GM21786 (cell line): Measurements from ENCODE around the gene TTC31.

Experiments used
- ATAC-seq: cut with Tn5 transposase; IDR thresholded peaks from one replicate; pipeline ENCODE4 v1.9.1; 2021; ENCODE audit not compliant: unreplicated experiment

TTC31 gene

DNA sequence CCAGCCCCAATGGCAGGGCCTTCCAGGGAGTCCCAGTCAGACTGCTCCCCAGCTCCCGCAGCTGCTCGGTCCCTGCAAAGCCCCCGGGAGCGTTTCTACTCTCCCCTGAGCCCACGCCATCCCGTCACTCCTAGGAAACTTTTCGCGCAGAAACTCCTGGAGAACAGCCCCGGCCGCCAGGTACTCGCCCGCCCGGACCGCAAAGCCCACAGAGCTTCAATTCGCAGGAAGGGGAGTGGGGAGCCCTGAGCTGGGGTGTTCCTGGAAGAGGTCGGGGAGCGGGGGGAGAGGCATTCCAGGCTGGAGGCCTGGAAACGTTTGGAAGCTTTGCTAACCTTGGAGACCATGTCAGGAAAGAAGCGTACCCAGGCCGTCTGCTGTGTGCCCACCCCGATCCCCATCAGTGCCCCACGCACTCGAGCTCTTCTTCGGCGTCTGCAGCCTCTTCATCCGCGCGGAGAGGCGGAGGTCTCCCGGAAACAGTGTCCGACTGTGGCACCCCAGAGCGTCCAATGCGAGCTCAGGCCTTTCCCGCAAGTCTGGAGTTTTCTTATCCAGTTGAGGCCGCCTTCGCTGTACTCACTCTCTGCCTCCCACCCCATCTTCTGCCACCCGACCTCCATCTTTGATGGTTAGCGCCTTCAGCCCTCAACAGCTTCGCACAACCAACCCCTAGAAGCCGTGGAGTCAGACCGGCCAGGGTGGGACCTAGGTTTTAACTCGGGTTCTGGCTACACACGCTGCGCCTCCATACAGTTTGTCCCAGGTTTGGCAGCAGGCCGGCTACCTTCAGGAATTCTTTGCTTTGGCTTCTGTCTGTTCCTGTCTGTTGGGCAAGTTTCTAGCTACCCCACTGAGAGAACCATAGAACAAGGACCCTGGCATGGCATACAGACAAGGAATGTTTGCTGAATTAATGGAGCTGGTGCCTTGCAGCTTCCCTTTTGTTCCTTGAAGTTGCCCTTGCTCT, 20.9 kb downstream of the TTC31 start:
- no peak for ATAC-seq

DNA sequence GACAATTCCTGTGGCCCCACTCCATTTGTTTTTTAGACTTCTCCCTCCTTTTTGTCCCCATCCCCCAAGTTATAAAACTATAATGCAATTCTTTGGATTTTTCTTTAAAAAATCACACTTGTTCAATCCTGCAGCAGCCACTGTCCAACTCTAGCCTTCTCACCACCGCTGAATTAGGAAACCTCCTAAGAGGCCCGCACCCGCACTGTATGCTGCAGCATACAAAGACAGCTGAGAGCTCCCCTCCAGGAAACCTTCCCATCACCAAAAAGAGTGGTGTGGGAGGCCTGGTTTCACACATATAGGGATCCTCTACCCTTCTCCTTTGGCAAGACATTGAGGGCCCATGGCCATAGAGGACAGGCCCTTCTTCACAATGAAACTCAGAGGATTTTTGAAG, 21.7 kb downstream of the TTC31 start:
- ATAC-seq, result no peak

DNA sequence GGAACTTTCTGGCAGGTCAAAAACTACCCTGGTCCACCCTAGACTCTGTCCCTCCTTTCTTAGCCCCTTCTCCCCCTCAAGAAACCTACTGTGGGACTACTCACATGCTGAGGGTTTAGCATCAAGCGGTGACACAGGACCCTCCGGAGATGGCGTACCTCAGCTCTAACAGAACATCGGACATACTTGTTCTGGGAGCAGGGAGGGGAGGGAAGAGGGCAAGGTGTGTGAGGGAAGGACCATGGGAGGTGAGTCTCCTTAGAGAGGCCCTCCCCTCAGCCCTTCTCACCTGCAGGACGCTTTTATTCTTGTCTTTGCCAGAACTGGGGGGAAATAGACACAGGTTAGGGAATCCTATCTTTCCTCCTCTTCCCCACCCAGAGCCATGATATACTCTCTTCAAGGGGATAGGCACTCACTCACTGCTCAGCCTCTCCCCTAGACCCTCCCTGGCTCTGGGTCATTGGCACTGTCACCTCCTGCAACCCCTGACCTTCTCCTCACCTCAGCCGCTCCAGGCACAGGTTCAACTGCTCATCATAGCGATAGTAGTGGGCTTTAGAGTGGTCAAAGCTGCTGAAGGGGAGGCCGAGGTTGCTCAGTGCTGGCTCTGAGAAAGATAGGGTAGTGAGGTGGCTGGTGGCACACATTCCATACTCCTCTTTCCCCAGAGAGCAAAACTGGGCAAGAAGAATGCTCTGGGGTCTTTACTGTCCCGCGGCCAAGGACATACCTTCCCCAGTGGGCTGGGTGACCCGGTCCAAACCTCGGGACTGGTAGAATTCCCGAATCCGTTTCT, 22.8 kb downstream of the TTC31 start:
- no peak for ATAC-seq

DNA sequence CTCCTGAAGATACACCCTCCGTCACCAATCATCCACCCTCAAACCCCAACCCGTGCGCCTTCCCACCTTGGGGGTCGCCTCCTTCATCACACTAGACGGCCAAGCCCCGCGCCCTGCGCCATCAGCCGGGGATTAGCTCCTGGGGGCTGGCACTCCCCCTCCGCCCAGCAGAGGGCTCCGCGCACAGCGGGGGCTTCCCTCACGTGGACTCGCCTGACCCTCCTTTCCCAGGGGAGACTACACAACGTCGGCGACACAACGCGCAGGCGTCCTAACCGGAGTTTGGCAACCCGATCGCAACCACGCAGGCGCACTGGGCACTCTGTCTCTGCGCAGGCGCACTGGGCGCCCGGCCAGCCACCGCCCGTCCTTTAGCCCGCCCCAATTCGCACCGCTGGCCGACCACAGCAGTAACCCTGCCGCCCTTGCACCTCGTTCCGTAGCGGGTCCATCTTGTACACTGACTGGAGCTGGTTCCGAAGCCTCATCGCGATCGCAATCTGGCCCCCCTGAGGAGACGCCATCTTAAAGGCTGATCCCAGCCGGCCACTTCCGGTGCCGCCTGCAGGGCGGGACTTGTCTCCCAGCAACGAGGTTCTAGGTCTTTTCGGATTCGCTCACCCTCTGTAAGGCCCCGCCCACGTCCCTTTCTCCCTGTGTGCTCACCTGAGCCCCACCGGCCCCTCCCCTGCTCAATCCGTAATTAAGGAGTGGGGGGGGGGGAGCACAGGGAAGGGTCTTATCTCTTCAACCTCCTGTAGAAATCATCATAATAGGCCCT, 24.5 kb downstream of the TTC31 start, which contains the start of gene PCGF1:
TSS of gene PCGF1 (minus strand) at position 551 of the 781 bp plus-strand sequence. CDS start at position 524, 27 bp downstream.
- ATAC-seq, result peak; percentile 90

DNA sequence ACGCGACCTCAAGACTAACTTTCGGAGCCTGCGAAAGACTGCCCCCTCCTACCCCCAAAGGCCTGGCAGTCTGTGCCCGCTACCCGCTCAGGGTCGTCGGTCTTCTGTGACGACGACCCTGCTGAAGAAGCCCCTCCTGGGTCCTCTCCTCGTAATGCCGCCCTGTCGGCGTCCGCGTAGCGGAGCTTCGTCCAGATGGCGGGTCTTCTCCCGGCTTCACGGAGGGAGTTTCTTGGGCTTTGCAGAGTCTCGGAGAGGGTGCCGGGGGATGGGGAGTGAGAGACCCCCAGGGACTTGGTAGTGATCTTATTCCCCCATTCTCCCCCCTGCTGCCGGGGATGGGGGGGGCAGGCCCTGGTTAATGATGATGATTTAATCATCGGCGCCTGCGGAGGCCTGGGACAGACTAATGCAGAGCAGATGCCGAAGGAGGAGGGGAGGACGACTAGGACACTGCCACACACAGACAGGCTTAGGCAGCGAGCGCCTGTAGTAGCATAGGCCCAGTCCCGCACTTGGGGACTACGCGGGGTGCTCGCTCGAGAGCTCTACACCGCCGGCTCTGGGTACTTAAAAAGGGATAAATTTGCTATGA, 25.1 kb downstream of the TTC31 start:
- ATAC-seq, result peak; percentile 0

DNA sequence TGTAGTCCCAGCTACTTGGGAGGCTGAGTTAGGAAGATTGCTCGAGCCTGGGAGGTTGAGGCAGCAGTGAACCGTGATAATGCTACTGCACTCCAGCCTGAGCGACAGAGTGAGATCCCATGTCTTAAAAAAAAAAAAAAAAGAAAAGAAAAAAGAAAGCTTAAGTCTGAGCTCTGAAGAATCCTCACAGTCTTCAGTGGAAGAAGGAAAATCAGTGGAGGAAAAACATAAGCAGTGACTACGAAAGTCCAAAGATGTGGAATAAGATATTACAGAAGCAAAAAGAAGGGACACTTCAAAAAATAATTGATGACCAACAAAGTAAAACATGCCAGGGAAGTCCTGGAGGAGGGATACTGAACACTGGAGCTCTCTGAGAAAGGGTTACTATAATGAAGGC, 27.4 kb downstream of the TTC31 start:
- no peak for ATAC-seq

DNA sequence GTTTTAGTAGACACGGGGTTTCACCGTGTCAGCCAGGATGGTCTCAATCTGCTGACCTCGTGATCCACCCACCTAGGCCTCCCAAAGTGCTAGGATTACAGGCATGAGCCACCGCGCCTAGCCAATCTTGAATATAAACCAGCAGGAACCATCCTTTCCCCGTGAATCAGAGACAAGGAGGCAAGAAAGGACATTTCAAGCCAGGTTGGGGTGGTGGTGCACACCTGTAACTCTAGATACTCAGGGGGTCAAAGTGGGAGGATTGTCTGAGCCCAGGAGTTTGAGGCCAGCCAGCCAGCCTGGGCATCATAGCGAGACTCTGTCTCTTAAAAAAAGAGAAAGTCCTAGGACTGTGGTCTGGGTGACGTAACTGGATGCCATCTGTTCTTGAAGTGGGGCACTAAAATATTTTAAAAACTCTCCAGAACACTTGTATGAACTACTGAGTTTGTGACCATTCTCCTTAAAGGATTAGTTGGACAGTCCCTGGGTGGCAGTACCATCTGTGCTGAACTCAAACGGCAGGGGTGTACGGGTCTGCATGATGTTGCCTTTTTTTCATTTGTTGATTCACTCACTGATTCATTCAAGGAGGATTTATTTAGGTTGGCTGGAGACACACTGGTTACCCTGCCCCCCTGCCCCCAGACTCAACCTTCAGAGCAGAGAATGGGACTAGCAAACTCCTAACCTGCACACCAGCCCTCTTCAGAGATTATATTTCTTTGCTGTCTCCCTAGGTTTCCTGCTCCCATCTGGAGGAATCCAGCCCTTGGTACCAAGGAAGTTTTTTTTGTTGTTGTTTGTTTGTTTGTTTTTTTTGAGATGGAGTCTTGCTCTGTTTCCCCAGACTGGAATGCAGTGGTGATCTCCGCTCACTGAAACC, 28.5 kb downstream of the TTC31 start:
- ATAC-seq, result no peak

DNA sequence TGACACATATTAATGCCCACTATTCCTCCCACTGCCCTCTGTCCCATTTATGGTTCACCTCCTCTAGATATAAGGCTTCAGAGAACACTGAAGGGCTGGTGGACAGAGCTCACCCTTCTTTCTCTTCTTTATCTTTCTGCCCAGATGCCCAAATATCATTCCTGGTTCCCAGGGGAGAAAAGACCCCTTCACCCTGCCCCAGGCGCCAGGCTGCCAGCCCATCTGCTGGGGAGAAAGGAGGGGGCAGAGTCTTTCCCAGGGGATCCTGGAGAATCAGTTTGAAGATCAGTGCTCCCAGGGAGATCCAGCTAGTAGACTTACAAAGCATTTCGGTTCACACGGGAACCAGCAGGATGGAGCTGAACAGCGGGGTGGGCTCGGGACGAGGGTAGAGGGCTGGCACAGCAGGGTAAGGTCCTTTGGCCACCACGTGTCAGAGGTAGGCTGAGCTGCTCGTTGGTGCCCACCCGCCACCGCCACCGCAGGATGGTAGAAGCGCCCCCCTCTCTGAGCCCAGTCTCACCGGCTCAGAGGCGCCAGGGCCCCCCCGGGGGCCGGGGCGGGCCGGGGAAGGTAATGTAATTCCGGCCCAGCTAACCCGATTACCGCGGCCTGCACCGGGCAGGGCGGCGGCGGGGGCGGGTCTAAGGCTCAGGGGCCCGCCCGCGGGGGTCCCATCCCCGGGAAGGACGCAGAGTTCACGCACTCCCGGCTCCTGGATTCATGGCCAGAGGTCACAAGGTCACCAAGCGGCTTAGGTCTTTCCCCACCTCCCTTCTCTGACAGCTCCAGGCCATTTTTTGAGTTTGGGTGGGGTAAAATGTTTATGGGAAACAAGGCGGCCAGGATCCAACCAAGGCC, 30.1 kb downstream of the TTC31 start:
- ATAC-seq, result no peak

DNA sequence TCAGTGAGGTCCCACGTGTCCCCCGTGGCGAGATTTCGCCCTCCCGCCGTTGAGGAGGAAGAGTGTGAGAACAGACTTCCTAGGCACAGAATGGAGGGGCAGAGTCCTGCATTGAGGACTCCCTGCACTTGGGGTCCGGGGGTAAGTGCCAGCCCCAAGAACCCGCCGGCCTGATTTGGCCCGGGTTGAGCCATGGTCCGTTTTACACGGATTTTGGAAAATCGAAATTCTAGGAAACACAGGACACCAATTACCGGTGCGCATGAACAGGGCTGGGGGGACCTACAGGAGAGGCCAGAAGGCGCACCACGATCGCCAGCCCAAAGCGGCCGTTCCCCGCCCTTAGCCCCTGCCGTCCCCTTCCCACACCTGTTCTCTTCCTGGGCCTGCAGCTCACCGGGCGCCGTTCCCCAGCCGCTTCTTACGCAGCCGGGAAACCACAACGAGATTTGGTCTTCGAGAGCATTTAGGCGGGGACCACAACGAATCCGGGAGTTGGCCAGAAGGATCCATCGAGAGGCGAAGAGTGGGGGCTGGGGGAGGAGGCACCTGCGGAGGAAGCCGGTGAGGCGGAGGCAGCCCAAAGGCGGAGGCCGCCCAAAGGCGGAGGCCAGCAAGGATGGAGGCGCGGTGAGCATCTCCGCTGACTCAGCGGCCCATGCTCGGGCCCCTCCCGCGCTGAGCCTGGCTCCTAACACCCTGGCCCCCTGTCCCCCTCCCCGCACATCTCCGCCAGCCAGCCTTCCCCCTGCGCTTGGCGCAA, 30.9 kb downstream of the TTC31 start:
- no peak for ATAC-seq

DNA sequence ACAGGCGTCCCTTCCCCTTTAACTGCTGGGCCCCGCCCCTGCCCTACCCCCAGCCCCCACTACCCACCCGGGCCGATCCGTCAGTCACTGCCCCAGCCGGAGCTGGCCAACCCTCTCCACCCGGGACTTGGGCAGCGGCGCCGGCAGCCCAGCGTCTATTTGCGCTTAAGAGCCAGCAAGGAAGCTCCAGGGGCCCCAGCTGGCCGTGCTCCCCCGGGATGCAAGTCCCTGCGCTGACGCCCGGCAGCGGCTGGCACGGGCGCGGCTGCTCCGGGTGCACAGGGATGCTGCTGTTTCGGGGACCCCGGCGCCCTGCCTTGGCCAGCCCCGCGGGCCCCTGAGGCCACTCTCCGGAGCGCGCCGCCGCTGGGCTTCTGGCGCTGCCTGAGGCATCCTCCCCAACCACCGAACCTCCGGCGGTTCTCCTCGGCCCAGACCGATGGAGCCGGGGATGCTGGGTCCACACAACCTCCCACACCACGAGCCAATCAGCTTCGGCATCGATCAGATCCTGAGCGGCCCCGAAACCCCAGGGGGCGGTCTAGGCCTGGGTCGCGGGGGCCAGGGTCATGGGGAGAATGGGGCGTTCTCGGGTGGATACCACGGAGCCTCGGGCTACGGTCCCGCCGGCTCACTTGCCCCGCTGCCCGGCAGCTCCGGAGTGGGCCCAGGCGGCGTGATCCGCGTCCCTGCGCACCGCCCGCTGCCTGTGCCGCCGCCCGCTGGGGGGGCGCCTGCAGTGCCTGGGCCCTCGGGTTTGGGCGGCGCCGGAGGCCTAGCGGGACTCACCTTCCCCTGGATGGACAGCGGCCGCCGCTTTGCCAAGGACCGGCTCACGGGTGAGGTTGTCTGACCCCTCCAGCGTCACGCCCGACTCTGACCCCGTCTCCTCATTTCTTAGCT, 31.7 kb downstream of the TTC31 start, which contains the start of gene TLX2:
TSS of gene TLX2 (plus strand) at position 83 of the 903 bp plus-strand sequence. CDS start at position 440, 357 bp downstream.
- no peak for ATAC-seq

DNA sequence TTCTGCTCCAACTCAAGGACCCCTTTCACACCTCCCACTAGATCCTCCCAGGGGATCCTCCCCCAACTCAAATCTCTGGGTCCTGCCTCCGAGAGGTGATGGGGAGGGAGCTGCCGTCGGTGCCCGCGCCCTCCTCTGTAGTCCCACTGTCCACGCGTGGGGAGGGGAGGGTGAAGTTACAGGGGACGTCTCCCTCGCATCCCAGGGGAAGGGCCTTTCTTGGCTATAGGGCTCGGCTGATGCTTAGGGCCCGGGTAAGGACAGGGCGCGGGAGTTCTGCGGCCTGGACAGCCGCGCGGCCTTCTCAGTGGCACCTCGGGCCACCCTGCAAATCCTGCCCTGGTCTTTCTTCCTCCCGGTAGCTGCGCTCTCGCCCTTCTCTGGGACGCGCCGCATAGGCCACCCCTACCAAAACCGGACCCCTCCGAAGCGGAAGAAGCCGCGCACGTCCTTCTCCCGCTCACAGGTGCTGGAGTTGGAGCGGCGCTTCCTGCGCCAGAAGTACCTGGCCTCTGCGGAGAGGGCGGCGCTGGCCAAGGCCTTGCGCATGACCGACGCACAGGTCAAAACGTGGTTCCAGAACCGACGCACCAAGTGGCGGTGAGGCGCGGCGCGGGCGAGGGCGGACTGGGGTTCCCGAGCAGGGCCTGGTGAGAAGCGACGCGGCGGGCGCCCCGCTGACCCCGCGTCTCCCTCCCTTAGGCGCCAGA, 32.5 kb downstream of the TTC31 start:
- no peak for ATAC-seq

DNA sequence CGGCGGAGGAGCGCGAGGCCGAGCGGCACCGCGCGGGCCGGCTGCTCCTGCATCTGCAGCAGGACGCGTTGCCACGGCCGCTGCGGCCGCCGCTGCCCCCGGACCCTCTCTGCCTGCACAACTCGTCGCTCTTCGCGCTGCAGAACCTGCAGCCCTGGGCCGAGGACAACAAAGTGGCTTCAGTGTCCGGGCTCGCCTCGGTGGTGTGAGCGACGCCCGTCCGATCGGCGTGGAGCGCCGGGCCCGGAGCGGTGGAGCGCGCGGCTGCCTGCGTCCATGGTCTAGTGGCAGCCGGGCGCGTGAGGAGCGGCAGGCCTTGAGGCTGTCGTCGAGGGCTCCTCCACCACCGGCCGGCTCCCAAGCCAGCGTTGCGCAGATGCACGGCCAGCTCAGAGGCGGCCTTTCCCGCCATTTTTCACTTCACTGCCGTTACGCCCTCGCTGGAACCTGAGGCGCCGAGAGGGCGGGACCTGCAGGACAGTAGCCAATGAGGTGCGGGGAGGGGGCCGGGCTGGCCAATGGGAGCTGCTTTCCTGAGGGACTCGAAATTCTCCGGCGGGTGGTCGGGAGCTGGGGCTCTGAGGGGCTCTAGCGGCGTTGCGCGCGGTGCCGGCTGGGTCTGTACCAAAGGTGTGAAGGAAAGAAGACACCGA, 33.2 kb downstream of the TTC31 start:
- ATAC-seq, result no peak

DNA sequence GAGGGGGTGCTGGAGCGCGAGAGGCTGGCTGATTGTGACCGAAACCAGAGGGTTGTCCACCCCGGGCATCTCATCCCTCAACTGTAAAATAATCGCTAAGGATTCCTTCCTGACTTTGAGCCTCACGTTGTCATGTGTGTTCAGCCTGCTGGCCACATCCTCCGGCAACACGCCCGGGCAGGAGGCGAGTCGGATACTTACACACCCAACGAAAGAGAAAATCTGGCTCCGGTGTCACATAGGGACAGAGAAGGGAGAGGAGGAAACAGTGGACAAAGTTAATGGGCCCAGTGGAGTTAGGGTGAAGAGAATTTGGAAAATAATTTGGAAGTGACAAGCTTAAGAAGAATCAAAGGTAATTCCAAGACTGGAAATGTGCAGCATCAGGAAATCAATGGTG, 33.8 kb downstream of the TTC31 start:
- ATAC-seq, result no peak

DNA sequence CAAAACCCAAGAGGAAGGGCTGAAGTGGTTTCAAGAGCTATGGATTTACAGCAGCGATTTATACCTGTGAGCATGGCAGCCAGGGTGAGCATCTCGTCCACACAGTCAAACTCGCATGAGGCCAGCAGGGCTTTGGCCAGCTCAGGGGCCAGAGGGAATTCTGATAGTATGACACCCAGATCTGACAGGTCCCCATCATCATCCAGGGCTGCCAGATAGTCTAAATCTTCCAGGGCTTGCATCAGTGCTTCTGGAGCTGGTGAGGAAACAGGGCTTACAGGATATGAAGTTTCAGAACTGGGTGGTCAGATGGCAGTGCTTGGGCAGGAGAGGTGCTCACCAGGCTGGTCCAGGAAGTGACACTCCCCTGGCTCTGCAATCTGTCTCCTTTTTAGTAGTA, 39.6 kb downstream of the TTC31 start:
- no peak for ATAC-seq

DNA sequence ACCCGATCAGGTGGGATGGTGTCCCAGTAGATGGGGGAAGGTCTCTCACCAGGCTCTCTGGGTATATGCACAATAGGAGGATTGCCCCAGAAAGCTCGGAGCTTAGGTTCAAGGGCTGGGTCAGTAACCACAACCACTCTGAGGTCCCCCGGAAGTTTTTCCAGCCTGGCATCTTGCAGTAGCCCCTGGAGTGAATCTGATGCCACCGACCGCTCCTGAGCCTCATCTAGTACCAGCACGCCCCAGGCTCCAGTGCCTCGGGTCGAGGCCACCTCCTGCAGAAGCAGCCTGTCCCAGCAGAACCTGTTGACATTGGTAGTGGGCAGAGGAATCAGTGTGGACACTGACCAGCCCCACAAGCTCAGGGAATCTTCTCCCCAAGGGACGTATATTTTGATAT, 41.1 kb downstream of the TTC31 start:
- ATAC-seq, result no peak
